IPS DF 19.7 (cell line): ENCODE data around the gene SPSB1.

ENCODE experiments used
- DNase-seq: peaks from one replicate; pipeline ENCODE4 v3.0.0-alpha.2; 2013; ENCODE audit warnings: low read depth, low spot score

Gene SPSB1

GRCh38 chr1:9341301-9341845 lies 48.7 kb downstream of the SPSB1 start:
- no peak for DNase-seq

- DNase-seq: no peak
Observed at GRCh38 chr1:9343269-9343668, 50.6 kb downstream of the SPSB1 start.

GRCh38 chr1:9344426-9345200 lies 51.9 kb downstream of the SPSB1 start:
- no peak for DNase-seq

- DNase-seq: no peak
Observed at GRCh38 chr1:9345471-9345870, 52.8 kb downstream of the SPSB1 start.

- DNase-seq: no peak
Observed at GRCh38 chr1:9345922-9346321, 53.2 kb downstream of the SPSB1 start.

- DNase-seq: no peak
Observed at GRCh38 chr1:9346566-9346965, 53.9 kb downstream of the SPSB1 start.

- DNase-seq: no peak
Observed at GRCh38 chr1:9347095-9347850, 54.6 kb downstream of the SPSB1 start.

GRCh38 chr1:9349331-9349851 lies 56.7 kb downstream of the SPSB1 start:
- DNase-seq: no peak

- no peak for DNase-seq
Observed at GRCh38 chr1:9350013-9350908, 57.6 kb downstream of the SPSB1 start.

- DNase-seq: no peak
Observed at GRCh38 chr1:9350960-9351359, 58.3 kb downstream of the SPSB1 start.

- DNase-seq: no peak
Observed at GRCh38 chr1:9351654-9352271, 59.1 kb downstream of the SPSB1 start.

- no peak for DNase-seq
Observed at GRCh38 chr1:9352377-9353134, 59.9 kb downstream of the SPSB1 start.

GRCh38 chr1:9355503-9355902 lies 62.8 kb downstream of the SPSB1 start:
- no peak for DNase-seq

- no peak for DNase-seq
Observed at GRCh38 chr1:9356021-9356420, 63.3 kb downstream of the SPSB1 start.

GRCh38 chr1:9356829-9357466 lies 64.3 kb downstream of the SPSB1 start:
- no peak for DNase-seq

GRCh38 chr1:9357958-9358357 lies 65.3 kb downstream of the SPSB1 start:
- no peak for DNase-seq

GRCh38 chr1:9360371-9361064 lies 67.8 kb downstream of the SPSB1 start:
- no peak for DNase-seq

GRCh38 chr1:9361630-9362260 lies 69.1 kb downstream of the SPSB1 start:
- no peak for DNase-seq

GRCh38 chr1:9362488-9362887 lies 69.8 kb downstream of the SPSB1 start:
- no peak for DNase-seq
